GM12873 (cell line): ENCODE data around the gene MLPH.

Source experiments
- CTCF ChIP-seq: IDR thresholded peaks from 2 replicates; pipeline ENCODE4 v1.5.1; 2012; ENCODE audit warnings: low read depth, mild to moderate bottlenecking, moderate library complexity, low read length, control low read depth; ENCODE audit not compliant: insufficient read depth; ENCODE audit errors: missing control alignments

Gene MLPH

GRCh38 chr2:237535385-237536082 is 48.5 kb downstream of the MLPH start:
- TF ChIP-seq CTCF, result no peak

GRCh38 chr2:237536083-237536415 is 49.0 kb downstream of the MLPH start:
- no peak for TF ChIP-seq CTCF

- no peak for TF ChIP-seq CTCF
Measured at GRCh38 chr2:237536617-237537016, 49.6 kb downstream of the MLPH start.

- TF ChIP-seq CTCF, result no peak
Measured at GRCh38 chr2:237538001-237538720, 51.1 kb downstream of the MLPH start.

GRCh38 chr2:237538901-237539300 is 51.9 kb downstream of the MLPH start:
- no peak for TF ChIP-seq CTCF

- no peak for TF ChIP-seq CTCF
Measured at GRCh38 chr2:237539681-237540080, 52.6 kb downstream of the MLPH start.

- no peak for TF ChIP-seq CTCF
Measured at GRCh38 chr2:237540223-237540775, 53.2 kb downstream of the MLPH start.
